Neural progenitor cell (in vitro differentiated cells): ENCODE data around the gene ZNF574. TPM values are rescaled to one million over a fixed set of nuclear protein-coding genes. Genes with fewer than 3 reads are reported as not detected.

Source experiments
- DNase-seq: peaks from one replicate; pipeline ENCODE4 v3.0.0-alpha.2; 2016; ENCODE audit warnings: low spot score
- H2AFZ ChIP-seq: fragments of 200-600 bp; sonication (generic); replicated peaks from 2 replicates; pipeline ENCODE4 v1.6.1; 2016; ENCODE audit warnings: antibody characterized with exemption
- H3F3A ChIP-seq: fragments of 200-600 bp; sonication (generic); 2 replicates; pipeline ENCODE4 v1.6.1; 2016; ENCODE audit warnings: antibody characterized with exemption, low read depth
- H3K27ac ChIP-seq: fragments of 200-600 bp; sonication (generic); 2 replicates; pipeline ENCODE4 v1.5.1; 2016; ENCODE audit warnings: mild to moderate bottlenecking
- H3K27me3 ChIP-seq: fragments of 200-600 bp; sonication (generic); 2 replicates; pipeline ENCODE4 v1.6.1; 2016; ENCODE audit warnings: mild to moderate bottlenecking, moderate library complexity
- H3K36me3 ChIP-seq: fragments of 200-600 bp; sonication (generic); 2 replicates; pipeline ENCODE4 v1.5.1; 2016
- H3K4me1 ChIP-seq: fragments of 200-600 bp; sonication (generic); 2 replicates; pipeline ENCODE4 v1.6.1; 2016; ENCODE audit warnings: mixed run types
- H3K4me2 ChIP-seq: fragments of 200-600 bp; sonication (generic); 2 replicates; pipeline ENCODE4 v1.6.1; 2016
- H3K4me3 ChIP-seq: fragments of 200-600 bp; sonication (generic); 2 replicates; pipeline ENCODE4 v1.5.1; 2016
- H3K79me2 ChIP-seq: fragments of 200-600 bp; sonication (generic); 2 replicates; pipeline ENCODE4 v1.6.1; 2016; ENCODE audit warnings: low read depth
- H3K9ac ChIP-seq: fragments of 200-600 bp; sonication (generic); 2 replicates; pipeline ENCODE4 v1.6.1; 2016
- H3K9me3 ChIP-seq: fragments of 200-600 bp; sonication (generic); 2 replicates; pipeline ENCODE4 v1.5.1; 2016; ENCODE audit warnings: low read depth
- H4K20me1 ChIP-seq: fragments of 200-600 bp; sonication (generic); 2 replicates; pipeline ENCODE4 v1.6.1; 2016; ENCODE audit warnings: low read depth
- H3K27ac Mint-ChIP-seq: 3 replicates; pipeline ENCODE4 v1.8.0; 2021; ENCODE audit warnings: mixed read lengths
- H3K27me3 Mint-ChIP-seq: 2 replicates; pipeline ENCODE4 v1.8.0; 2022; ENCODE audit warnings: low read depth, mild to moderate bottlenecking, inconsistent platforms, moderate library complexity, mixed read lengths; ENCODE audit not compliant: insufficient read depth
- H3K36me3 Mint-ChIP-seq: 3 replicates; pipeline ENCODE4 v1.8.0; 2021; ENCODE audit warnings: mixed read lengths
- H3K4me1 Mint-ChIP-seq: 3 replicates; pipeline ENCODE4 v1.8.0; 2021; ENCODE audit warnings: mixed read lengths
- H3K4me3 Mint-ChIP-seq: 3 replicates; pipeline ENCODE4 v1.8.0; 2021; ENCODE audit warnings: mild to moderate bottlenecking, moderate library complexity, mixed read lengths
- H3K9me3 Mint-ChIP-seq: 3 replicates; pipeline ENCODE4 v1.8.0; 2020; ENCODE audit warnings: mixed read lengths
- CTCF ChIP-seq: fragments of 200-600 bp; sonication (generic); IDR thresholded peaks from 2 replicates; pipeline ENCODE4 v1.5.1; 2017; ENCODE audit warnings: antibody characterized with exemption, mild to moderate bottlenecking
- EZH2 ChIP-seq: fragments of 200-600 bp; sonication (generic); IDR thresholded peaks from 2 replicates; pipeline ENCODE4 v1.6.1; 2017; ENCODE audit warnings: antibody characterized with exemption, mild to moderate bottlenecking, moderate library complexity
- EZH2phosphoT487 ChIP-seq: fragments of 200-600 bp; sonication (generic); IDR thresholded peaks from 2 replicates; pipeline ENCODE4 v1.6.1; 2017; ENCODE audit warnings: antibody characterized with exemption
- total RNA-seq: library from RNA; depleted of rRNA; stranded (reverse); fragments of >200 nt; gene quantifications from 2 replicates; pipeline ENCODE4 v1.2.3, GENCODE V29; 2015; ENCODE audit warnings: low replicate concordance

The ZNF574 gene
- total RNA-seq, 1 donor from 2014 or later = 13.4 TPM

GRCh38 chr19:42069619-42070351 is 6.2 kb upstream of the ZNF574 start, which contains the start of gene GRIK5:
GRIK5 (minus strand) TSS chr19:42070206; CDS start chr19:42065770, 4,436 bp downstream.
- H3F3A ChIP-seq = peaks cover 17% of the 10 kb centered on the region
- Mint-ChIP-seq H3K27ac (peak within 1 kb of the TSS; percentile 40), H3K9me3 (no peaks in the 10 kb centered on the region), H3K27me3 (peaks cover 5% of the 10 kb centered on the region), H3K4me1 (peaks cover 14% of the 10 kb centered on the region), H3K4me3 (peak within 1 kb of the TSS; percentile 63), H3K36me3 (no peaks in the 10 kb centered on the region)
- peak within 1 kb of the TSS; percentile 57 for H2AFZ ChIP-seq
- no peak for TF ChIP-seq EZH2
- no peak for TF ChIP-seq CTCF
- TF ChIP-seq EZH2phosphoT487 = no peak
- H3K79me2 ChIP-seq = peaks cover 41% of the 10 kb centered on the region
- H3K4me1 ChIP-seq = peaks cover 21% of the 10 kb centered on the region
- no peaks in the 10 kb centered on the region for H3K36me3 ChIP-seq
- DNase-seq = peak; percentile 65
- no peaks in the 10 kb centered on the region for H3K27me3 ChIP-seq
- no peaks in the 10 kb centered on the region for H3K9me3 ChIP-seq
- H4K20me1 ChIP-seq = peaks cover 35% of the 10 kb centered on the region
- H3K4me2 ChIP-seq = peak within 1 kb of the TSS; percentile 83
- H3K9ac ChIP-seq = peak within 1 kb of the TSS; percentile 46
- H3K27ac ChIP-seq = no peak within 1 kb of the TSS
- peak within 1 kb of the TSS; percentile 64 for H3K4me3 ChIP-seq

- no peak overlapping the region for H3K27ac ChIP-seq
- H3K9me3 Mint-ChIP-seq = no peaks in the 10 kb centered on the region
- no peaks in the 10 kb centered on the region for H3K36me3 ChIP-seq
- peaks cover 50% of the 10 kb centered on the region for H3K79me2 ChIP-seq
- H3K27me3 Mint-ChIP-seq = peaks cover 5% of the 10 kb centered on the region
- no peaks in the 10 kb centered on the region for H3K27me3 ChIP-seq
- H3K4me1 Mint-ChIP-seq = peaks cover 22% of the 10 kb centered on the region
- H3K9me3 ChIP-seq = no peaks in the 10 kb centered on the region
- peak overlapping the region; percentile 93 for H3K27ac Mint-ChIP-seq
- TF ChIP-seq EZH2 (no peak), EZH2phosphoT487 (no peak), CTCF (no peak)
- H3K36me3 Mint-ChIP-seq = peaks cover 2% of the 10 kb centered on the region
- H3K4me3 ChIP-seq = no peak overlapping the region
- peak overlapping the region; percentile 59 for H3K4me3 Mint-ChIP-seq
- peaks cover 17% of the 10 kb centered on the region for H3F3A ChIP-seq
- no peak for DNase-seq
- H3K4me1 ChIP-seq = peaks cover 28% of the 10 kb centered on the region
- peaks cover 26% of the 10 kb centered on the region for H4K20me1 ChIP-seq
- H3K9ac ChIP-seq = no peak overlapping the region
- no peak overlapping the region for H3K4me2 ChIP-seq
- H2AFZ ChIP-seq = no peak overlapping the region
Measured at GRCh38 chr19:42071247-42071646, 4.7 kb upstream of the ZNF574 start.

- Histone ChIP-seq H3K4me2 (peak overlapping the region; percentile 87), H3K79me2 (peaks cover 53% of the 10 kb centered on the region), H3F3A (peaks cover 10% of the 10 kb centered on the region), H3K27me3 (no peaks in the 10 kb centered on the region), H3K4me3 (peak overlapping the region; percentile 60), H3K27ac (peak overlapping the region; percentile 90), H3K9ac (peak overlapping the region; percentile 91), H3K9me3 (no peaks in the 10 kb centered on the region), H3K36me3 (no peaks in the 10 kb centered on the region), H3K4me1 (peaks cover 21% of the 10 kb centered on the region), H4K20me1 (peaks cover 33% of the 10 kb centered on the region), H2AFZ (peak overlapping the region; percentile 93)
- Mint-ChIP-seq H3K4me1 (peaks cover 45% of the 10 kb centered on the region), H3K36me3 (peaks cover 16% of the 10 kb centered on the region), H3K27me3 (peaks cover 5% of the 10 kb centered on the region), H3K4me3 (peak overlapping the region; percentile 99), H3K9me3 (no peaks in the 10 kb centered on the region), H3K27ac (peak overlapping the region; percentile 98)
- TF ChIP-seq EZH2 = no peak
- no peak for TF ChIP-seq CTCF
- TF ChIP-seq EZH2phosphoT487 = no peak
- no peak for DNase-seq
Measured at GRCh38 chr19:42074513-42075363, 1.2 kb upstream of the ZNF574 start.
